ENCODE data around the gene TAPBP. TPM values are rescaled to one million over a fixed set of nuclear protein-coding genes. Genes with fewer than 3 reads are reported as not detected.
"Not testable (repeated sequence)": the region's sequence is repeated elsewhere in the genome, so short reads cannot be mapped to it uniquely, and the experiment has no call there.

TAPBP gene
- total and polyA plus RNA-seq, 7 donors, result 7.8 to 114 (median 45.7) TPM

DNA sequence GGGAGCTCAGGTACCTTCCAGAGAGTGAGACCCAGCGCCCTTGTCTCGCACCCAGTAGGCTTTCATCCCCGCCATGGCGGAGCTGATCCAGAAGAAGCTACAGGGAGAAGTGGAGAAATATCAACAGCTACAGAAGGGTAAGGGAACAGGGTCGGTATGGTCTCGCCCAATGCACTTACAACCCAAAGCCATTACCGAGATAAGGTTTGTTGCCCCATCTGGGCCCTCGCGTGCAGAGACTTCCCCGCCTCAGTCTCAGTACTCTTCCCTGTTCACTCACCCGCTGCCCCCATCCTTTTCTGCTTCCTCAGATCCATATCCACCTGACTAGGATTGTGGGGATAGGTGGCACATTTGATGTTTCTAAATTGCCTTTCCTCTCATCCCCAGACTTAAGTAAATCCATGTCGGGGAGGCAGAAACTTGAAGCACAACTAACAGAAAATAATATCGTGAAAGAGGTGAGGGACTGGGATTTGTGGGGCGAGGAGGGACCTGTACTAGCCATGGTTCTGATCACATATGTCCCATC is 24.0 kb downstream of the TAPBP start:
- Histone ChIP-seq H3K9me3 (no peaks in the 10 kb centered on the region), H3K36me3 (peaks cover 14 to 70% (median 32%) of the 10 kb centered on the region in 4 donors), H3K4me1 (peaks cover 0 to 30% (median 23%) of the 10 kb centered on the region in 4 donors), H3K27ac (peak overlapping the region; percentile 80 to 88 (median 82)), H3K4me3 (peak overlapping the region; percentile 61 to 73 (median 69)), H3K27me3 (no peaks in the 10 kb centered on the region)
- intact Hi-C loops (cut with DNase I), result no loop called here
- 3 to 5% methylated on average over 14 of the region's 14 CpGs for WGBS, 2 donors
- no peak for DNase-seq
- TF ChIP-seq POLR2AphosphoS5 (IDR thresholded peaks at IDR 0.05), result no peak
- TF ChIP-seq, protein P1, sequence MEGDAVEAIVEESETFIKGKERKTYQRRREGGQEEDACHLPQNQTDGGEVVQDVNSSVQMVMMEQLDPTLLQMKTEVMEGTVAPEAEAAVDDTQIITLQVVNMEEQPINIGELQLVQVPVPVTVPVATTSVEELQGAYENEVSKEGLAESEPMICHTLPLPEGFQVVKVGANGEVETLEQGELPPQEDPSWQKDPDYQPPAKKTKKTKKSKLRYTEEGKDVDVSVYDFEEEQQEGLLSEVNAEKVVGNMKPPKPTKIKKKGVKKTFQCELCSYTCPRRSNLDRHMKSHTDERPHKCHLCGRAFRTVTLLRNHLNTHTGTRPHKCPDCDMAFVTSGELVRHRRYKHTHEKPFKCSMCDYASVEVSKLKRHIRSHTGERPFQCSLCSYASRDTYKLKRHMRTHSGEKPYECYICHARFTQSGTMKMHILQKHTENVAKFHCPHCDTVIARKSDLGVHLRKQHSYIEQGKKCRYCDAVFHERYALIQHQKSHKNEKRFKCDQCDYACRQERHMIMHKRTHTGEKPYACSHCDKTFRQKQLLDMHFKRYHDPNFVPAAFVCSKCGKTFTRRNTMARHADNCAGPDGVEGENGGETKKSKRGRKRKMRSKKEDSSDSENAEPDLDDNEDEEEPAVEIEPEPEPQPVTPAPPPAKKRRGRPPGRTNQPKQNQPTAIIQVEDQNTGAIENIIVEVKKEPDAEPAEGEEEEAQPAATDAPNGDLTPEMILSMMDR (IDR thresholded peaks at IDR 0.05), result no peak
- TF ChIP-seq POLR2A (IDR thresholded peaks at IDR 0.05), result no peak
- no peak for TF ChIP-seq EP300 (IDR thresholded peaks at IDR 0.05)

DNA sequence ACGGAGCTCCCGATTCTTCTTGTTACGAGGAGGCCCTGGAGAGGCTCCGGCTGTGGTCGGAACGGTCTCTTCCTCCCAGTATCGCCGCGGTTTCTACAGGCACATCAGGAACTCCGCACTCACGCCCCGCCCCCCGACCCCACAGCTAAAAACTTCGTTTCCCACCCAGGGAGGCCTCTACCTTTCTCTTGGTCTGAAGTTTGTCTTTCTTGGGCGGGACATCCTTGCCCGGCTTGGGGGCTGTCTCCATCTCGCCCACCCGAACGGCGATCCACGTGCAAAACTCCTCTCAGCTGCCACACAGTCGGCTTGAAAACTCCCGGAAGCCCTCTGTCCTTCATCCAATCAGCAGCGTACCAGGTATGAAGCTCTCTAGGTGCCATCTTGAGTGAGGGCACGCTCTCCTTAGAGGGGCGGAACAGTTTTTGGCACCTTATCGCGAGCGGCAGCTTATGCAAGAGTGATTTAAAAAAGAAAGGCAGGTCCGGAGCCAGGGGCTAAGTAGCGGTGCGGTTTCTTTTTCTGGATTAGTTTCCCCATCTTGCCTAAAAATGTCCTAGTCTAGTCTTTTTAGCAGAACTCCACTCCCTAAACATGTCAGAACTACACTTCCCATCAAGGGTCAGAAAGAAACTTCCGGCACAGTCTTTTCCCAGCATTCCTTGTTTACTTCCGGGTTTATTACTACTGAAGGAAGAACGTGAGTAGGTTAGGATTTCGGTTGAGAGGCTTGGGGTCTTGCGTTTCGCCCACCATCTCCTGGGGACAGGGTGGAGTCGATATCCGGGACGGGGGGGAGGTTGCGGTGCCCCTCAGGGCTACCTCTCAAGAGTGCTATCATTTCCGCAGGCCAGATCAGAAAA is 24.7 kb downstream of the TAPBP start, which contains the start of the genes PFDN6 and WDR46:
TSS of gene PFDN6 (plus strand) at position 681 of the 863 bp plus-strand sequence. CDS start 256 bp downstream, outside the sequence.
TSS of gene WDR46 (minus strand) at position 319 of the 863 bp plus-strand sequence. CDS start at position 250, 69 bp downstream.
- no peak for TF ChIP-seq EP300 (IDR thresholded peaks at IDR 0.05)
- peak in 1 of 2 donors; percentile 21 for TF ChIP-seq POLR2A (IDR thresholded peaks at IDR 0.05)
- TF ChIP-seq POLR2AphosphoS5 (IDR thresholded peaks at IDR 0.05), result peak; percentile 68 to 82 (median 76)
- WGBS, 2 donors, result 0% methylated on average over 43 of the region's 43 CpGs
- Histone ChIP-seq H3K36me3 (peaks cover 14 to 69% (median 32%) of the 10 kb centered on the region in 4 donors), H3K4me1 (peaks cover 0 to 30% (median 23%) of the 10 kb centered on the region in 4 donors), H3K9me3 (no peaks in the 10 kb centered on the region), H3K27me3 (no peaks in the 10 kb centered on the region), H3K27ac (peak within 1 kb of the TSS; percentile 80 to 88 (median 82)), H3K4me3 (peak within 1 kb of the TSS; percentile 61 to 73 (median 69))
- intact Hi-C loops (cut with DNase I), result no loop called here
- peak; percentile 93 for DNase-seq

DNA sequence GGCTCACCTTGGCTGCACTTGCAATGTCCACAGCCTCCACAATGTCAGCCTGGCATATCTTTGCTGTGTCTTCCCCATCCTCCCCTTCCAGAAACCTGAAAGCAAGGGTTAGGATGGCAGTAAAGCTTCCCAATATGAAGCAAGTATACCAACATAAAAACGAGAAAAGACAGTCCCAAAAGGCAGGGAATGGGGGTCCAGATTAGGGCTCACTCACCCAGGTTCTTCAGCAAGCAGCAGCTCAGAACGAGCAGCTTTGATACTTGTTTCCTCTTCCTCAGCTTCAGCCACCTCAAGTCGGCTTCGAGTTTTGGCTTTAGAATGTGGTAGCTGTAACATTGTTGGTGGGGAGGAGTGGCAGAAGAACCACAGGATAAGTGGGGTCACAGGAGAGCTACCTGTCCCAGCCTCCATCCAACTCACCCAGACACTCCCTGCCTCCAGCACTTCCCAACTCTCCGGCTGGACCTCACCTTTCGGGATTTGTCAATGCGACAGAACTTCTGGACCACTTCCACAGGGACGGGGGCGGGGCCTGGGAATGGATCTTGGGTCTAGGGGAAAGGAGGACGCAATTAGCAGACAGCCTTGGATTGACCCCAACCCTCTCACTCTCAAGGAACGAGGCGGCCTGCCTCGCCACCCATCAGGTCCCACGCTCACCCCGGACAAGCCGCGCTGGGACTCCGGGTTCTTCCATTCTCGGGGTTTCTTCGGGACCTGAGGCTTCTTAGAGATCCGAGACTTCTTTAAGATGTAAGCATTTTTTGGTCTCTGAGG is 25.5 kb downstream of the TAPBP start:
- no peak for TF ChIP-seq POLR2A (IDR thresholded peaks at IDR 0.05)
- TF ChIP-seq, protein P1 (IDR thresholded peaks at IDR 0.05), result no peak
- no peak for TF ChIP-seq EP300 (IDR thresholded peaks at IDR 0.05)
- TF ChIP-seq POLR2AphosphoS5 (IDR thresholded peaks at IDR 0.05), result no peak
- peaks cover 14 to 68% (median 28%) of the 10 kb centered on the region in 4 donors for H3K36me3 ChIP-seq
- H3K4me1 ChIP-seq, result peaks cover 0 to 30% (median 23%) of the 10 kb centered on the region in 4 donors
- peak overlapping the region; percentile 61 to 73 (median 69) for H3K4me3 ChIP-seq
- intact Hi-C loops (cut with DNase I), result no loop called here
- H3K27me3 ChIP-seq, result no peaks in the 10 kb centered on the region
- peak overlapping the region; percentile 80 to 88 (median 82) for H3K27ac ChIP-seq
- DNase-seq, result no peak
- WGBS, 2 donors, result 7 to 13% methylated on average over 21 of the region's 21 CpGs
- no peaks in the 10 kb centered on the region for H3K9me3 ChIP-seq

DNA sequence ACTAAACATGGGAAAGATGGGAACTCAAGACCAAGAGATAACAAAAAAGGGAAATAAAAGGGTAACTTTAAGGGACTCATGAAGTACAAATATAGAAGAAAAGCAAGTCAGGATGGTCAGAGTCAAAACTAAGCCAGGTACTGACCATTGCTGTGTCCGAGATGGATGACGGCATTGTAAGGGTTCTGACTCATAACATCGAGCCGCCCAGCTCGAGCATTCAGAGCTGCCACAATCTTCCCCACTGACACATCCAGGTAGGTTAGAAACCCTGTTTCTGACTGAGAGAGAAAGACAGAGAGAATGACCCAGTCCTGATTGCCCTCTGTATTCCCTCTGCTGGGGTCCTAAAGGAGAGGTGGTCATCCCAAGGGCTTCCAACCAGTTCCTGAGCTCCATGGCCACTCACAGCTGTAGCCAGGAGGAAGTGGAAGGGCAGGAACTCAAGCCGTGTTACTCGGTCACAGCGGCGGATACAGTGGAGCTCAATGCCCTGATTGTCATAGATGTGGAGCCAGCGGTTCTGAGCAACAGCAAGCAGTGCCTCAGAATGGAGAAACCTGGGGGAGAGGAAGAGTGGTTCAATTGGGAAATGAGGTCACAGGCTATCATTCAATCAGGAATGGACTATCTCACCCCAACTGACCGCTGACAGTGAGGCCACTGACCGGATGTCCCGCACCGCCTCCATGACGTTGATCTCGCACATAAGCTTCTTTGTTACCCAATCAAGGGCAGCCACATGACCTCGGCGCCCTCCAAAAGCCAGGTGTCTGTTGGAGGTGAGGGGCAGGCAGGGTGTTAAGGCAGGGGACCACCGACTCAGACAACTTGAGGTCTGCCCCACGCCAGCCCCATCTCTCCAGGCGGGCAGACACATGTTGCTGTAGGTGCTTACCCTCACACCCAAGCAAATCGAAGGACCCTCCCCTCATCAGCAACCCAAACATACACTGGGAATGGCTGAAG is 26.6 kb downstream of the TAPBP start:
- no peak for DNase-seq
- Histone ChIP-seq H3K27ac (no peak overlapping the region), H3K27me3 (no peaks in the 10 kb centered on the region), H3K36me3 (peaks cover 7 to 68% (median 28%) of the 10 kb centered on the region in 4 donors), H3K4me3 (no peak overlapping the region), H3K9me3 (no peaks in the 10 kb centered on the region), H3K4me1 (peaks cover 0 to 30% (median 23%) of the 10 kb centered on the region in 4 donors)
- intact Hi-C loops (cut with DNase I), result no loop called here
- TF ChIP-seq EP300 (IDR thresholded peaks at IDR 0.05), result no peak
- TF ChIP-seq, protein P1 (IDR thresholded peaks at IDR 0.05), result no peak
- TF ChIP-seq POLR2A (IDR thresholded peaks at IDR 0.05), result no peak
- no peak for TF ChIP-seq POLR2AphosphoS5 (IDR thresholded peaks at IDR 0.05)
- WGBS, 2 donors, result 94% methylated on average over 22 of the region's 22 CpGs

DNA sequence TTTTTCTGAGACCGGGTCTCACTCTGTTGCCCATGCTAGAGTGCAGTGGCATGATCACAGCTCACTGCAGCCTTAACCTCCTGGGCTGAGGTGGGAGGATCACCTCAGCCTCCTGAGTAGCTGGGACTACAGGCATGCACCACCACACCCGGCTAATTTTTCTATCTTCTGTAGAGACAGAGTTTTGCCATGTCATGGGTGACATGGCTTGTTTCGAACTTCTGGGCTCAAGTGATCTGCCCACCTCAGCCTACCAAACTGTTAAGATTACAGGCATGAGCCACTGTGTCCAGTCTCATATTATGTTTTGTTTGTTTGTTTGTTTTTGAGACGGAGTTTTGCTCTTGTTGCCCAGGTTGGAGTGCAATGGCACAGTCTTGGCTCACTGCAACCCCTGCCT is 28.7 kb downstream of the TAPBP start:
- H3K4me3 ChIP-seq; H3K9me3 ChIP-seq; intact Hi-C loops (cut with DNase I); H3K27ac ChIP-seq; H3K27me3 ChIP-seq; DNase-seq: not testable (repeated sequence)
- peaks cover 0 to 22% (median 18%) of the 10 kb centered on the region in 4 donors for H3K4me1 ChIP-seq
- 87 to 94% methylated on average over 4 of the region's 4 CpGs for WGBS, 2 donors
- peaks cover 5 to 70% (median 20%) of the 10 kb centered on the region in 4 donors for H3K36me3 ChIP-seq

Measured in sigmoid colon (tissue), 7 donors.